Breast epithelium (tissue), 3 donors: Measurements from ENCODE around the gene DDR2.

Experiments
- CTCF ChIP-seq, 3 donors: fragments of 450-650 bp; IDR thresholded peaks; one replicate each; pipeline ENCODE4 v1.5.1; 2016 to 2017; ENCODE audit warnings: antibody characterized with exemption in 3 of 3, mild to moderate bottlenecking in 3 of 3, moderate library complexity in 3 of 3
- POLR2A ChIP-seq: fragments of 450-650 bp; IDR thresholded peaks from one replicate; pipeline ENCODE4 v1.6.1; 2016; ENCODE audit warnings: antibody characterized with exemption, mild to moderate bottlenecking, moderate library complexity
- POLR2AphosphoS5 ChIP-seq, 3 donors: sonication (generic); formaldehyde crosslinking; IDR thresholded peaks; one replicate each; pipeline ENCODE4 v1.6.1; 2017; ENCODE audit warnings: antibody characterized with exemption in 3 of 3

DNA sequence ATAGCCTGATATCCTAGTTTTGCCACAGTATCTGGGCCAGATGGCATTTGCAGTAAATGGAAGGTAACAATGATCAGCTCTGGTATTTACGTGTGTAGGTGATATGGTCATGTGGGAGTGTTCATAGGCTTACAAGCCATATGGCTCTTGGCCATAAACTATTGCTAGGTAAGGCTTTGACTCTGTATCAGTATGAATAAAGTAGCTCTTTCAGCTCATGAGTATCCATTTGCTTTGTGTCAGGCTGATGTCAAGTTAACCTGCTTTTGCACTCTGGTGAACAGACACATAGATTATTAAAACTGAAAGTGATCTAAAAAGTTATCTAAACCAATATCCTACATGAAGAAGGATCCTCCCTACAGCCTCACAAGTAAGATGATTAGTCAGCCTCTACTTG is 69.0 kb downstream of the DDR2 start:
- TF ChIP-seq CTCF (IDR thresholded peaks at IDR 0.05): no peak
- TF ChIP-seq POLR2A: no peak
- no peak for TF ChIP-seq POLR2AphosphoS5 (IDR thresholded peaks at IDR 0.05)
